SU-DHL-6 (cell line): ENCODE results near the gene CACNA1B.

Experiments used
- H2AFZ ChIP-seq: fragments of 200-600 bp; sonication (generic); 2 replicates; pipeline ENCODE4 v1.6.1; 2014; ENCODE audit warnings: low read depth, mild to moderate bottlenecking, moderate library complexity, mixed read lengths, antibody characterized with exemption, low read length; ENCODE audit not compliant: severe bottlenecking
- H3F3A ChIP-seq: fragments of 200-600 bp; shearing (Covaris generic); 2 replicates; pipeline ENCODE4 v1.6.0; 2016; ENCODE audit warnings: antibody characterized with exemption, mild to moderate bottlenecking; ENCODE audit not compliant: insufficient read depth
- H3K27ac ChIP-seq: fragments of 200-600 bp; sonication (generic); 2 replicates; pipeline ENCODE4 v1.5.1; 2016; ENCODE audit warnings: low read depth, mild to moderate bottlenecking, low read length, moderate library complexity, mixed read lengths
- H3K27me3 ChIP-seq: fragments of 200-600 bp; sonication (generic), shearing (Covaris generic); 2 replicates; pipeline ENCODE4 v1.6.0; 2014; ENCODE audit warnings: mild to moderate bottlenecking, low read length
- H3K36me3 ChIP-seq: fragments of 200-600 bp; sonication (generic); 2 replicates; pipeline ENCODE4 v1.6.1; 2014; ENCODE audit warnings: mild to moderate bottlenecking, low read length, mixed read lengths
- H3K4me2 ChIP-seq: fragments of 300-600, 200-600 bp; shearing (Covaris generic), sonication (generic); 2 replicates; pipeline ENCODE4 v1.6.0; 2014; ENCODE audit warnings: low read length, low read depth, mild to moderate bottlenecking; ENCODE audit not compliant: poor library complexity, severe bottlenecking
- H3K4me3 ChIP-seq: fragments of 200-600 bp; sonication (generic); 2 replicates; pipeline ENCODE4 v1.5.1; 2014; ENCODE audit warnings: antibody characterized with exemption, low read length, mild to moderate bottlenecking, mixed read lengths; ENCODE audit not compliant: insufficient read depth, poor library complexity, severe bottlenecking
- H3K79me2 ChIP-seq: fragments of 200-600 bp; sonication (generic); 2 replicates; pipeline ENCODE4 v1.6.1; 2014; ENCODE audit warnings: mild to moderate bottlenecking, low read length, moderate library complexity; ENCODE audit not compliant: insufficient read depth
- H3K9ac ChIP-seq: fragments of 200-600 bp; sonication (generic); 2 replicates; pipeline ENCODE4 v1.7.0; 2014; ENCODE audit warnings: mild to moderate bottlenecking, low read length
- H3K9me2 ChIP-seq: fragments of 200-600 bp; sonication (generic); replicated peaks from 2 replicates; pipeline ENCODE4 v1.6.1; 2014; ENCODE audit warnings: low read length; ENCODE audit not compliant: insufficient read depth
- H3K9me3 ChIP-seq: fragments of 200-600 bp; sonication (generic); 2 replicates; pipeline ENCODE4 v1.6.1; 2014; ENCODE audit warnings: low read length, mixed read lengths; ENCODE audit not compliant: insufficient read depth
- H4K20me1 ChIP-seq: fragments of 200-600 bp; sonication (generic); 2 replicates; pipeline ENCODE4 v1.6.1; 2014; ENCODE audit warnings: low read depth, mild to moderate bottlenecking, antibody characterized with exemption, low read length, moderate library complexity, mixed read lengths
- EZH2phosphoT487 ChIP-seq: fragments of 200-600 bp; sonication (generic), shearing (Covaris generic); conservative IDR thresholded peaks from 2 replicates; pipeline ENCODE4 v1.6.1; 2018; ENCODE audit warnings: mild to moderate bottlenecking, antibody characterized with exemption, low read length, moderate library complexity, mixed read lengths
- TF ChIP-seq, protein P1 (sequence below): fragments of 200-600 bp; sonication (generic); IDR thresholded peaks from one replicate; pipeline ENCODE4 v1.5.1; 2017; ENCODE audit warnings: antibody characterized with exemption, mild to moderate bottlenecking, low read length, moderate library complexity; ENCODE audit not compliant: insufficient read depth, poor library complexity, severe bottlenecking

CACNA1B gene

DNA sequence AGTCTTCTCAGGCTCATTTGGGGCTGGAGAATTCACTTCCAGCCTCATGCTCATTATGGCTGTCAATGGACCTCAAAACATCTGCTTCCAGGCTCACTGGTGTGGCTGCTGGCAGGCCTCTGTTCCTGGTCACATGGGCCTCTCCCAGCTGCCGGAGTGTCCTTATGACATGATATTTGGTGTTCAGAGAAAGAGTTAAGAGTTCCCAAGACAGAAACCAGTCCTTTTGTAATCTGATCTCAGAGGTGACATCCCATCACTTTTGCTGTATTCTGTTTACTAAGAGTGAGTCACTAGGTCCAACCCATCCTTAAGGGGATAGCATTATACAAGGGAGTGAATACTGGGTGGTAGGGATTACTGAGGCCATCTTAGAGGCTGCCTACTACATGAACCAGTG is 104.6 kb downstream of the CACNA1B start:
- no peaks in the 10 kb centered on the region for H3K27me3 ChIP-seq
- no peaks in the 10 kb centered on the region for H3F3A ChIP-seq
- no peaks in the 10 kb centered on the region for H4K20me1 ChIP-seq
- H3K4me2 ChIP-seq, result no peak overlapping the region
- H3K9ac ChIP-seq, result no peak overlapping the region
- H3K79me2 ChIP-seq, result no peaks in the 10 kb centered on the region
- H2AFZ ChIP-seq, result no peak overlapping the region
- no peaks in the 10 kb centered on the region for H3K9me3 ChIP-seq
- H3K9me2 ChIP-seq, result no peaks in the 10 kb centered on the region
- TF ChIP-seq, protein P1, sequence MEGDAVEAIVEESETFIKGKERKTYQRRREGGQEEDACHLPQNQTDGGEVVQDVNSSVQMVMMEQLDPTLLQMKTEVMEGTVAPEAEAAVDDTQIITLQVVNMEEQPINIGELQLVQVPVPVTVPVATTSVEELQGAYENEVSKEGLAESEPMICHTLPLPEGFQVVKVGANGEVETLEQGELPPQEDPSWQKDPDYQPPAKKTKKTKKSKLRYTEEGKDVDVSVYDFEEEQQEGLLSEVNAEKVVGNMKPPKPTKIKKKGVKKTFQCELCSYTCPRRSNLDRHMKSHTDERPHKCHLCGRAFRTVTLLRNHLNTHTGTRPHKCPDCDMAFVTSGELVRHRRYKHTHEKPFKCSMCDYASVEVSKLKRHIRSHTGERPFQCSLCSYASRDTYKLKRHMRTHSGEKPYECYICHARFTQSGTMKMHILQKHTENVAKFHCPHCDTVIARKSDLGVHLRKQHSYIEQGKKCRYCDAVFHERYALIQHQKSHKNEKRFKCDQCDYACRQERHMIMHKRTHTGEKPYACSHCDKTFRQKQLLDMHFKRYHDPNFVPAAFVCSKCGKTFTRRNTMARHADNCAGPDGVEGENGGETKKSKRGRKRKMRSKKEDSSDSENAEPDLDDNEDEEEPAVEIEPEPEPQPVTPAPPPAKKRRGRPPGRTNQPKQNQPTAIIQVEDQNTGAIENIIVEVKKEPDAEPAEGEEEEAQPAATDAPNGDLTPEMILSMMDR, result no peak
- no peak for TF ChIP-seq EZH2phosphoT487
- H3K36me3 ChIP-seq, result no peaks in the 10 kb centered on the region
- no peak overlapping the region for H3K4me3 ChIP-seq
- H3K27ac ChIP-seq, result no peak overlapping the region

DNA sequence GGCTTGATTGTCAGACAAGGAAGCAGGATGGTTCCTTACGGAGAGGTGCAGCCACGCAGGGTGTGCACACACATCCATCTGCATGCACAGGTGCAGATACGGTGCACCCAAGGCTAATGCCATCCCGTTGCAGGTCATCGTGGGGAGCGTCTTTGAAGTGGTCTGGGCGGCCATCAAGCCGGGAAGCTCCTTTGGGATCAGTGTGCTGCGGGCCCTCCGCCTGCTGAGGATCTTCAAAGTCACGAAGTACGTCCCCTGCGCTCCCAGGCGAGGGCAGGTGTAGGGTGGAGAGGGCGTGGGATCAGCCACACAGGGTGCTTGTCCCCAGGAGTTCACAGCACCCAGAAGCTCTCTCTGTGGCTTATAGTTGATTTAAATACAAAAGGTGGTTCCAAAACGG is 106.4 kb downstream of the CACNA1B start:
- Histone ChIP-seq H3K9ac (no peak overlapping the region), H3K27ac (no peak overlapping the region), H3K9me2 (no peaks in the 10 kb centered on the region), H3K79me2 (no peaks in the 10 kb centered on the region), H3K36me3 (no peaks in the 10 kb centered on the region), H3K27me3 (no peaks in the 10 kb centered on the region), H3F3A (no peaks in the 10 kb centered on the region), H3K4me3 (no peak overlapping the region), H3K4me2 (no peak overlapping the region), H2AFZ (no peak overlapping the region), H4K20me1 (no peaks in the 10 kb centered on the region), H3K9me3 (no peaks in the 10 kb centered on the region)
- no peak for TF ChIP-seq EZH2phosphoT487
- TF ChIP-seq, protein P1, result no peak

DNA sequence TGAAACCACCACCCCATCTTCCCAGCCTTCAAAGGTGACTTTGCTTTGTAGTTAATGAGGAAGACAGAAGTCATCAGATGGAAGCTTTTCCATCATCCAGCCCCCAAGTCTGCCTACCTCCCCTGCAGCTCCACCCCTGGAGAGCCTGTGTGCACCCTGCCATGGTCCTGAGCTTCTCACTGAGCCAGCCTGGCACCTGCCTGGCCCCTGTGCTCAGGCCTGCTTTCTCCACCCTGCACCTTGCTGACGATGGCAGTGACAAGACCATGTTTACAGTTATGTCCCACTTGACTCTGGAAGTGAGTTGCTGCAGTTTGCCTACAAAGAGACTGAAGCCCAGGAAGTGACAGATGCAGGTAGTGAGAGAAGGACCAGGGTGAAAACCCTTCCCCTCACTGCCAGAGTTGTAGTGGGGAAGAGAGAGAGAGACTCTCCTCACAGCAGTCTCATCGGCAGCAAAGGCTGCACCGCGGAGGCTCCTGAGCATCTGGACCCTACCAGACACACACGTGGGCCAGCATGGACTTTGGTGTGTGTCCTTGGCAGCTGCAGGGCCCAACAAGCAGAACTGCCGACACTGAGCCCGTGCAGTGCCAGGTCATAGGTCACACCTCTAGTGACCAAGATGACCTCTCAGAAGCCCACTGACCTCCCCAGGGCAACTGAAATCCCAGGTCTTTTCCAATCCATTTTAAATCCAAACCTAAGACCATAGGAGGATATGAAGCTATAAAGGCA is 107.1 kb downstream of the CACNA1B start:
- TF ChIP-seq EZH2phosphoT487, result no peak
- TF ChIP-seq, protein P1, result no peak
- Histone ChIP-seq H3K9me2 (no peaks in the 10 kb centered on the region), H3K4me2 (no peak overlapping the region), H4K20me1 (no peaks in the 10 kb centered on the region), H3K36me3 (no peaks in the 10 kb centered on the region), H3K27ac (no peak overlapping the region), H3K27me3 (no peaks in the 10 kb centered on the region), H3K9ac (no peak overlapping the region), H3K79me2 (no peaks in the 10 kb centered on the region), H2AFZ (no peak overlapping the region), H3F3A (no peaks in the 10 kb centered on the region), H3K4me3 (no peak overlapping the region), H3K9me3 (no peaks in the 10 kb centered on the region)
